Measurements from ENCODE around the gene ARL14.
"Not testable (repeated sequence)": the region's sequence is repeated elsewhere in the genome, so short reads cannot be mapped to it uniquely, and the experiment has no call there.

The ARL14 gene

DNA sequence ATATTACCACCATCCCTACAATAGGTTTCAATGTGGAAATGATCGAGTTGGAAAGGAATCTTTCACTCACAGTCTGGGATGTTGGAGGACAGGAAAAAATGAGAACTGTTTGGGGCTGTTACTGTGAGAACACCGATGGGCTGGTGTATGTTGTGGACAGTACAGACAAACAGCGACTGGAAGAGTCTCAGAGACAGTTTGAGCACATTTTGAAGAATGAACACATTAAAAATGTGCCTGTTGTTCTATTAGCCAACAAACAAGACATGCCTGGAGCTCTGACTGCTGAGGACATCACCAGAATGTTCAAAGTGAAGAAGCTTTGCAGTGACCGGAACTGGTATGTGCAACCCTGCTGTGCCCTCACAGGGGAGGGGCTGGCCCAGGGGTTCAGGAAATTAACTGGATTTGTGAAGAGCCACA lies 510 bp downstream of the ARL14 start:
- no peak for DNase-seq (ENCODE audit: low read depth)

DNA sequence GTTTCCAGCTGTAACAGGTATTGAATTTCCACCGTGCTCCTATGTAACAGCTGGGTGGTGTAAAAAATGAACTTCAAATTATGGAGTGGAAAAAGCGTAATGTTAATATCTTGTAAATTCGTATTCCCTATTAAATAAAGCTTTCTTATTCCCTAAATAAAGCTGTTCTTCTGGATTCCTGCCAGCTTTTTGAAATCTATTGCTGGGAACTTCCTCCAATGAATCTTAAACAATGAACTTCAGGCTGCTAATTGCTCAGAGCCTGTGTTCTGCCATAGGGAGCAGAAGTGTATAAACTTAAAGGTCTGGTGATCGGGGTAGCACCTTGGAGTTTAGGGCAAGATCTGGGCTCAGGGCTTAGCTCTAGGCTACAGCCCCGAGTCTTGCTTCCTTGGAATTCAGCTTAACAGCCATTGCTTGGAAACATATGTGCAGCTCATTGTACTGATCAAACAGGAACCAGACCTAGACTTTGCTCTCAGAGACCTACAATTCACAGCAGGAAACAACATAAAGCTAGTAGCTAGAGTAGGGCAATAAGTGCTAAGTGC lies 1.4 kb downstream of the ARL14 start:
- DNase-seq (ENCODE audit: low read depth): no peak

DNA sequence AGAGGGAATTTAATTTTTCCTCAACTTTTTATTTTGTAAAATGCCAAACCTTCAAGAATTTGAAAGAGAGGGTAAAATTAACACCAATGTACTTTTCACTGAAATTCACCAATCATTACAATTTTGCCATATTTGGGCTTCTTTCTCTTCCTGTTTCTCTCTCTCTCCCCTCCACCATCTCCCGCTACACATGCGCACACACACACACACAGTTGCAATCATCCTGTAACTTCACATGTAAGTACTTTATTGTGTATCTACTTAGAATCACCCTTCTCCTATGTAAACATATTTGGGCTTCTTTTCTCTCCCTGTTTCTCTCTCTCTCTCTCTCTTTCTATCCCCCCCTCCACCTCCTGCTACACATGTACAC lies 7.4 kb downstream of the ARL14 start:
- no peak for DNase-seq (ENCODE audit: low read depth)

DNA sequence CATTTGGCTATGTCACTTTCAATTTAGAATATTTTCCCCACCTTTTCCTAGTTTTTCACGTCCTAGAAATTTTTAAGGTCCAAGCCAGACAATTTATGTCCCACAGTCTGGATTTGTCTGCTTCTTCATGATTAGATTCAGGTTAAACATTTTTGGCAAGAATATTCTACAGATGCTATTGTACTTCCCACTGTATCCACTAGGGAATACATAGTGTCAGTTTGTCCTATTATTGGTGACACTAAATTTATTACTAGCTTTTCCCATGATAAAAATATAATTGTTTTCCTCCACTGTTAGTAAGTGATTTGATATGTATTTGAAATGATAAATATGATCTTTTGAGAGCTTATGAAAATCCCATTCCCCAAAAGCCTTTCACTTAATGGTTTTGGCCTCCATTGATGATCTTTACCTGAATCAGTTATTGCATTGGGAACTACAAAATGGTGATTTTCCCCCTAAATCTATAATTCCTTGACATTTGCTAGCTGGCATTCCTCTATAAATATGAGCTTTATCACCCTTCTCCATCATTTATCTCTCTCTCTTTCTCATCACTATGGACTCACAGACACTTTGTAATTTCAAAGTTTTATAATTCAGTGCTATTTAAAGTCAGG lies 8.3 kb downstream of the ARL14 start:
- no peak for DNase-seq (ENCODE audit: low read depth)

DNA sequence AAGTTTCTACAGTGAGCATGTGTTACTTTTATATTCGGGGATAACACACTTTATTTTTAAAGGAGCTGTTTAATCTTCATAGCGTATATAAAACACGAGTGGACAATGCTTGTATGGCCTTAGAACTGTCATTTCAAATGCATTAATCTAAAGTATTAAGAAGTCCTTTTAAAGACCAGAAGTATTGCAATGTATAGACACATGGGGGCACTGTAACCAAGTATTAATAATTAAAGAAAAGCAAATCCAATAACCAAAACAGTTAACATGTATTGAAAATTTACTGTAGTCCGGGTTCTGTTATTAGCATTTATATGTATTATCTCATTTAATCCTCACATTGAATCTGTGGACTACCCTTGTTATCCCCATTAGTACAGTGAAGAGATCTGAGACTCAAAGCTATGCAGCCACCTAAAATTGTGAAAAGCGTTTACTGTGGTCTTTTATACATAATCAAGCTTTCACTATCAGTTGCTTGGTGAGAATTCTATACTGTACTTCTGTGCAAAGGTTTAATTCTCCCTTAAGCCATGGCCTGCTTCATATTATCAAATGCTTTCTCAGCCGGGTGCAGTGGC lies 10.1 kb downstream of the ARL14 start:
- no peak for DNase-seq (ENCODE audit: low read depth)

DNA sequence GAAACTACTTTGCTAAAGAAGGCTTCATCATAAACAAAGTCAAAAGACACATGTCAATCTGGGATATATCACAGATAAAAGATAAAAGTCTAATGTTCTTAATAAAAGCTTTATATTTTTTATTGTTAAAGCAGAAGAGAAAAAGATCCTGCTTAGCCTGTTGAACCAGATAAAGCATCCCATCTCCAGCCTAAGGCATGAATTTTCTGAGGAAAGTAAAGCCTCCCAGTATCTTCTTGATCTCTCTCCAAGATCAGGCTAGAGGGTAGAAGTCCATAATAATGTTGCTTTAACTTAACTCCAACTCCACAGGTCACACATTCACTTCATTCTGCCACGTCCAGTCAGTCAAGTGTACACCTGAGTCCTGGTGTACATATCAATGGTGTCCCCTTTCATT lies 14.2 kb downstream of the ARL14 start:
- DNase-seq (ENCODE audit: low read depth): no peak

DNA sequence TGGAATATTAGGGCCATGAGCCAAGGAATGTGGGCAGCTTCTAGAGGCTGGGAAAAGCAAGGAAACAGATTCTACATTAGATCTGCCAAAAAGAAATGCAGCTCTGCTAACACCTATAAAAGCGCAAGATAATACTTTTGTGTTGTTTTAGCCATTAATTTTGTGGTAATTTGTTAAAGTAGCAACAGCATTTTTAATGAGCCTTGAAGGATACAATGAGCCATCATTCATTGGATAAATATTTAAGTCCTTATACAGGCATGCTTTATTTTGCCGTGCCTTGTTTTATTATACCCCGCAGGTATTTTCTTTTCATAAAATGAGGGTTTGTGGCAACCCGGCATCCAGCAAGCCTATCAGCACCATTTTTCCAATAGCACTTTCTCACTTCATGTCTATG lies 15.0 kb downstream of the ARL14 start:
- DNase-seq (ENCODE audit: low read depth): no peak

DNA sequence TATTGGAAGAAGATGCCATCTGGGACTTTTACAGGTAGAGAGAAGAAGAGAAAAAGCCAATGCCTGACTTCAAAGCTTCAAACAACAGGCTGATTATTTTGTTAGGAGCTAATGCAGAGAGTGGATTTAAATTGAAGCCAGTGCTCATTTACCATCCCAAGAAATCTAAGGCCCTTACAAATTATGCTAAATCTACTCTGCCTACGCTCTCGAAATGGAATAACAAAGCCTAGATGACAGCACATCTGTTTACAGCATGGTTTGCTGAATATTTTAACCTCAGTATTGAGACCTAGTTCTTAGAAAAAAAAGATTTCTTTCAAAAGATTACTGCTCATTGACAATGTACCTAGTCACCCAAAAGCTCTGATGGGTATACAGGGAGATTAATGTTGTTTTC lies 16.2 kb downstream of the ARL14 start:
- DNase-seq (ENCODE audit: low read depth): no peak

DNA sequence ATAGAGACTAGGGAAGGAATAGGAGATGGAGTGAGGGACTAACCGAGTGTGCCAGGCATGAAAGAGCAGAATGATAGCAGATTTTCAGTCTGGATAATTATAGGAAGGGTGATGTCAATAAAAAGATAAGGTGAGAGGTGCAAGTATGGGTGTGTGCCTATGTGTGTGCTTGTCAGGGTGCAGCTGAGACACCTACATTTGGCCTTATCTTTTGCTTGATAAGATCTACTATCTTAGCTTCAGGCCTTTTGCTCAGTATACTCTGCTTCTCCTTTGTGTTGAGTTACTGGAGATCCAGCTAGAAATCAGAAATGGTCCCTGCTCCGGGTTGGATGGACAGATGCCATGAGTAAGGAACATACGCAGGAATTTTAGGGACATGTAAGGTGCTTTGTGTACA lies 17.4 kb downstream of the ARL14 start:
- no peak for DNase-seq (ENCODE audit: low read depth)

DNA sequence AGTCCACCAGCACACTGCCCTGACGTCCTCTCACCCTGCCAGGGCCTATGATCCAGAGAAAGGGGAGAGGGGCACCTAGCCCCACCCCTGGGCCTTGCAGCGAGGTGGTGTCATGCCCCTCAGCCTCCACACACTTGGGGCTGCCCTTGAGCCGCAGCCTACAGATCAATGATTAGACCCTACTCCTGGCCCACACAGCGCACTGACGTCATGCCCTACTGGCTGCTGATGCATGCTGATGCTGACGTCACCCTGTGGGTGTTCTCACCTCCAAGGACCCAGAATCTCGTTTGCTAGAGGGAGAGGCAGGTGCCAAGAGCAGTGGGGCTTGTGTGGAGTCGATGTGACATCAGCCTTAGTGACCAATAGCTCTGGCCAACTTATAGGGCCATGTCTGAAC lies 18.0 kb downstream of the ARL14 start:
- no peak for DNase-seq (ENCODE audit: low read depth)

DNA sequence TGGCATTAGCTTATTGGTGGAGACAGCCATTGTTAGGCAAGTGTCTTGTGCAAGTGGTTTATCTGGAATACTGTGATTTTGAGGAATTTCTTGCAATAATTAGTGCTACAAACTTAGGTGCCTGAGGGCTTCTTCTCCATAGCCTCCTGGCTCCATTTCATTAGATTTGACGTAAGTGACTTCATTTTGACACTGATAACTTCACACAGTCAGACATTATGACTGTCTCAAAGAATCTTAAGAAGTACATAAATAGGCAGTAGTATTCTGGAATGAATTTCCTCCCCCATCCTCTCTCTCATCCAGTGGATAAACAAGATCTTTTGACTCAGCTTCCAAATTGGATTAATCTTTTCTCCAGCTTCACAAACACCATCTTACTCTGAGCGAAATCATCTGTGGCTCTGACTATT lies 19.0 kb downstream of the ARL14 start:
- DNase-seq (ENCODE audit: low read depth): no peak

DNA sequence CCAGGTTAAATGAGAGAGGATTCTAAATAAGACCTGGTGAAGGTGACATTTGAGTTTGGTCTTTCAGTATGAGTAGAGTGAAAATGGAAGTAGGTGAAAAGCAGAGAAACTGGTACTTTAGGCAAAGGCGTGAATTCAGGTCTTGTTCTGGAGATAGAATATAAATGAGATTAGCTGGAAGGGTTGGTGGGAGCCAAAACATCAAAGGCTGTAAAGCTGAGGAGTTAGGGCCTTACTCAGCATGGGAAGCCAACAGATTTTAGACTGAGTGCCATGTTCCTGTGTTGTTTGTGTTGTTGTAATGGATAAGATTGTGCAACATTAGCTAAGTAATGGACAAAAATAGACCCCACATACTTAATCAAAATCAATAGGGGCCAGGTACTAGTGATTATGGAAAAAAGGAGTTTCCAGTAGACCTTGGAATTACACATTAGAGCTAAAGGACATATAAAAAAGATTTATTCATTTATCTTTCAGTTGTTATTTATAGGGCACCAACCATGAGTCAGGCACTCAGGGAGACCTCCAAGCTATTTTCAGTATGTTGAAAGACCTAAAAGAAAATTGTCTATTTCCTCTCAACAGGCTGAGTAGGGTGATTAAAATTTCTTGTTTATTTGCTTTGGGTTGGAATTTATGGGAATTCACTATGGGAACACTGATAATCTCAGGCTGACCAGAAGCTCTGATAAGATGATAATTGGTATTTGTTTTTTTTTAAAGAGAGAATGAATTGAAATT lies 20.8 kb downstream of the ARL14 start:
- DNase-seq (ENCODE audit: low read depth): no peak

DNA sequence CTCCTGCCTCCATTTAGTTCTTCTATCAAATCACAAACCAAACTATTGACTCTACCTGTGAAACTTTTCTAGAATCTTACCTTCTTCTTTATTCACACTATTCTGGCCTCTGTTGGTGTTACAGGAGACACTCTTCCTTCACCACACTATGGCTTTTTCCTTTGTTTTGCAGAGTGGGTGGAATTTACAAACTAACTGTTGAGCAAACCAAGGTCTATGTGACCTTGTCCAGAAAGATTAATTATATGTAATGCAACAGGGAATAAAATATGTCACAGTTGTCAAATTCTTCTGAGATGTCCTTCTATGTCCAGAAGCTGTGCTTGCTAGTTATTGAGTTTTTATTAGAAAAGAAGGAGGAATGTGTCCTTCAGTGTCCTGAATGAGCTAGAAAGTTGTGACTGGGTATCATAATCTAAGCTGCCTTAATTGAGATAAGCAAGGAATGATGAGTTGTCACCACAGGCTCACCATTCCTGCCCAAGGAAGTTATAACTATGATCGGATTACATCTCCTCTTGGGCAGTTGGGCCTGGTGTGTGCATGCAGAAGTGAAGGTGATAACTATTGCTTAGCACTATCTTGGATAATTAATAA lies 21.7 kb downstream of the ARL14 start:
- DNase-seq (ENCODE audit: low read depth): no peak

DNA sequence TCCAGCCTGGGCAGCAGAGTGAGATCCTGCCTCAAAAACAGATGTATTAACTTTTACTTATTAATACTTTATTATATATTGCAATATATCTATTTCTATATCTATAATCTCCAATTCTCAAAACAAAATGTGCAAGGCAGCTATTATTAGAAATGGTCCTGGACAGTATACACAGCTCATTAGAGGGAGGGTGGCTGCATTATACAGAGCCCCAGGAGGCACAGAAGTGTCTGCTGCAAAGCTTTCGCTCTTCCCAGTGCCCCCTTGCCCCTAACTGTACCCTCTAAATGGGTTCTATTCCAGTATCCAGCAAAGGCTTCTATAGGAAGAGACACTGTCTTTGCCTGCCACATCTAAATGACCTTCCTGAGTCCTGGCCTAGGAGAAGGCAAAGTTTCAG lies 24.5 kb downstream of the ARL14 start:
- no peak for DNase-seq (ENCODE audit: low read depth)

DNA sequence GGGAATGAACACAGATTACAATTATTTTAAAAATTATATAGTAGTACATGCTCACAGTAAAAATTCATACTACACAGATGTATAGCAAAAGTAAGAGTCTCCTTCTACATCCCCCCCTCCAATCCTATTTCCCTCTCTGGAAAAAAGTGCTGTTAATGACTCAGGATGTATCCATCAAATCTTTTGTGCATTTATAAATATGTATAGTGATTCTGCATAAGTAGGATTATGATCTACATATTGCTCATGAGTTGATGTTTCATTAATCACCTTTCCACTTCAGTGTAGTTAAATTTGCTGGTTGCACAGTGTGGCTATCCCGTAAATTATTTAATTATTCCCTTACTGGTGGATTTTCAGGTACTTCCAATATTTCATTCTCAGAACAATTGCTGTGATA lies 25.3 kb downstream of the ARL14 start:
- no peak for DNase-seq (ENCODE audit: low read depth)

DNA sequence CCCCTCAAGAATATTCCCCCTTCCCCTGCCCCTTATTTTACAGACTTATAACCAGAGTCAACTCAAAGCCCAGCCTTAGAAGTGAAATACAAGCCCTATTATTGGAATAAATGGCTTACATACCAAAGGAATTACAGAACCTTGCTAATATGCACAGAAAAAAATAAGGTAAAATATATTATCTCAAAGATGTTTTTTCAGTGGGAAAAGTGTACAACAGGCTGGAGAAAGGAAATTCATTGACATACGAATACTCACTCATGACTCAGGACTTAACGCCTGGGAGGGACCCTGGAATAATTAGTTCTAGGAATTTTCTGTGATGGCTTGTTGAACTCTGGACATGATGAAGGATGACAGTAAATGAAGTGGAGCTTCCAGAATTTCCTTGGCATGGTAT lies 27.0 kb downstream of the ARL14 start:
- no peak for DNase-seq (ENCODE audit: low read depth)

DNA sequence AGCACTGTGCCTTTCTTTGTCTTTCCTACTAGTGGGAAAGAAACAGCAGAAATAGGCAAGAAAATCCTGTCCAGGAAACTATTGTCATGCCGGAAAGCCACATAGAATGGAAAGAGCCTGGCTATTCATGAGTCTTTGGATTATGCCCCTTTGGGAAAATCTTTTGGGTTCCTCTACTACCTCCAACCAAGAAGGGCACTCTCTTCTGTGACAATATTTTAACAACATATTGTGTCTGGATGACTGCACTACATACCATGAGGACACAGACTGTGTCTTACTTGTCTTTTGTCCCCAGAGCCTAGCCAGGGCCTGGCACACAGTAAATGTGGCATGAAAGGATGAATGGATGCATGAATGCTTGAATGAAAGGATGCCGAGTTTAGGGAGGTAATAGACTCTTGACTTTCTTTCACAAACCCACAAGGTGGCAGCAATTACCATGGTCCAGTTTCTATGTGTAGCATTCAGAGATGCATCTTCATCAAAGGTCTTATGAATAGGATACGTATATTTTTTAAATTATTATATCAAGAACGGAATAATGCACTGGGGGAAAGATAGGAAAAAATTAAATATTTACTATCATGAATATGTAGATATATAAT lies 30.3 kb downstream of the ARL14 start:
- no peak for DNase-seq (ENCODE audit: low read depth)

DNA sequence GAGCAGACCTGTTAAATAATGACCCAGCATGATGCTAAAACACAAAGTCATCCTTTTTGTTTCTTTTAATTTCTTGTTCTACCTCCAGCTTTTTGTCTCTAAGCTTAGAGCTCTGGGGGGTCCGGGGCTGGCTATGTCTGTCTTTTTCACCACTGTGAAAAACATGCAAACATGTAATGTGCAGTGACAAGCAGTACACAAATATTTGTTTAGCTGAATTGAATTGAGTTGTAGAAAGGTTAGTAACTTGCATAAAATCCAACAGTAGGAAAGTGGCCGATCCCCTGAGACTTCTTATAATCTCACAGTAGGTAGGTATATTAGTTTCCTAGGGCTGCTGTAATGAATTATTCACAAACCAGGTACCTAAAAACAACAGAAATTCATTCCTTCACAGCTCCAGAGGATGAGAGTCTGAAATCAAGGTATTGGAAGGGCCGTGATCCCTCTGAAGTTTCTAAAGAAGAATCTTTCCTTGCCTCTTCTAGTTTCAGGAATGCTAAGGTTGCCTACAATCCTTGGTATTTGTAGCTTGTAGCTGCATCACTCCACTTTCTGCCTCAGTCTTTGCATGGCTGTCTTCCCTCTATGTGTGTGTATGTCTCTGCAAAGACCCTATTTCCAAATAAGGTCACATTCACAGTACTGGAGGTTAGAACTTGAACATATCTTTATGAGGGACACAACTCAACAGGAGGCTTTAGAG lies 32.7 kb downstream of the ARL14 start:
- no peak for DNase-seq (ENCODE audit: low read depth)

DNA sequence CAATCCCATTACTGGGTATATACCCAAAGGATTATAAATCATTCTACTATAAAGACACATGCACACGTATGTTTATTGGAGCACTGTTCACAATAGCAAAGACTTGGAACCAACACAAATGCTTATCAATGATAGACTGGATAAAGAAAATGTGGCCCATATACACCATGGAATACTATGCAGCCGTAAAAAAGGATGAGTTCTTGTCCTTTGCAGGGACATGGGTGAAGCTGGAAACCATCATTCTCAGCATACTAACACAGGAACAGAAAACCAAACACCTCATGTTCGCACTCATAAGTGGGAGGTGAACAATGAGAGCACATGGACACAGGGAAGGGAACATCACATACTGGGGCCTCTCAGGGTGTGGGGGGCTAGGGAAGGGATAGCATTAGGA lies 36.2 kb downstream of the ARL14 start:
- DNase-seq (ENCODE audit: low read depth): not testable (repeated sequence)

DNA sequence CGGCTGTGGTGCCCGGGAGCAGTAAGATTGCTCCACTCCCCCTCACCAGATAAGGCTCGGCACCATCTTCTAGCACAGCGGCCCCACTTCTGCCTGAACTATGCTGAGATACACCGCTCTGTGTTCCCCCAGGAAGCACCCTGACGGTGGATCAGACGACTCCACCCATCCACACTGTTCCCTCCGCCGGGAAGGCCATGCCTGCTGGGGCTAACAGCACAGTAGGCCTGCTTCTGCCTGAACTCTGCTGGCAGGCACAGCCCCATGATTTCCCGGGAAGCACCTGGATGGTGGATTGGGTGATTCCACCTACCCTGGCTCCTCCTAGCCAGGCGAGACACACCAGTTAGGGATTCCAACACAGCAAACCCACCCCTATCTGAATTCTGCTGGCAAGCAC lies 42.8 kb downstream of the ARL14 start:
- DNase-seq (ENCODE audit: low read depth): no peak

DNA sequence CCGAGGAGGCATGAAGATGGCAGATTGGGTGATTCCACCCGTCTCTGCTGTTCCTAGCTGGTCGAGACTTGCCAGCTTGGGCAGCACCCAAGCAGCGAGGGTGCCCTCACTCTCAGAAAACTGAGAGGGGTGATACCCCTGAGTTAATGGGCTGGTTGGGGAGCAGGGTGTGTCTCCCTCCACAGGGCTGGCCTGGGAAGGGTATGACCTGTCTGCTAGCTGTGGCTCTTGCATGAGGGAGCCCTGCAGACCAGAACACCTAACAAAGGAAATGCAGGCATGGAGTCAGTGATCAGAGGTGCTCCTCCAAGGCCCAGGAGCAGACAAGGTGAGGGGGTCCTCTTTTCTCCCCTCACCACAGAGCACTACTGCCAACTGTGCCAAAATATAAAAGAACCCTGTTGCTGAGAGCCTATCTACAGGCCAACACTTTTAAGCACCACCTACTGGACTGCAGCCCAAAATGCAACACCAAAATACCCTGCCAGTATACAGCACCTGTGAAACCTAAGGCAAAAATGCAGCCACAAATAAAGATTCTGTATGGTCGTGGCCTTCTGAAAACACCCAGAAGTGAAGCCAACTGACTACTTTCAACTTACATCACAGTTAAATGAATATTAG lies 43.3 kb downstream of the ARL14 start:
- DNase-seq (ENCODE audit: low read depth): no peak

DNA sequence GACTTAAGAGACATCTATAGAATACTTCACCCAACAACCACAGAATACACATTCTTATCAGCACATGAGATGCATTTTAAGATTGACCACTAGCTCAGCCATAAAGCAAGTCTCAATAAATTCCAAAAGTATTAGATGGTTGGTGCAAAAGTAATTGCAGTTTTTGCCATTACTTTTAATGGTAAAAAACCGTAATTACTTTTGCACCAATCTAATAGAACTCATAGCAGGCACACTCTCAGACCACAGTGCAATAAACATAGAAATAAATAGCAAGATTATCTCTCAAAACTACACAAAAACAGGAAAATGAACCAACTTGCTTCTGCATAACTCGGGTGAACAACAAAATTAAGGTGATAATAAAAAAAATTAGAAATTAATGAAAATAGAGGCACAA lies 45.4 kb downstream of the ARL14 start:
- no peak for DNase-seq (ENCODE audit: low read depth)

All from activated T-helper 1 cell treated with Interleukin-2 at 50 U/mL for 16 hours (primary cell).